Mesothelial cell of epicardium (in vitro differentiated cells): Measurements from ENCODE around the gene PLAGL2. TPM values are rescaled to one million over a fixed set of nuclear protein-coding genes. Genes with fewer than 3 reads are reported as not detected.

Experiments used
- DNase-seq, 2 experiments: peaks; one replicate each; pipeline ENCODE4 v3.0.0; 2021; ENCODE audit warnings: low spot score in 2 of 2; ENCODE audit not compliant: unreplicated experiment in 2 of 2
- H3K27ac Mint-ChIP-seq: 2 replicates; pipeline ENCODE4 v1.8.0; 2021; ENCODE audit warnings: mixed read lengths
- H3K27me3 Mint-ChIP-seq: 2 replicates; pipeline ENCODE4 v1.8.0; 2021; ENCODE audit warnings: low read depth, mixed read lengths
- H3K36me3 Mint-ChIP-seq: 2 replicates; pipeline ENCODE4 v1.8.0; 2021; ENCODE audit warnings: mixed read lengths
- H3K4me1 Mint-ChIP-seq: 2 replicates; pipeline ENCODE4 v1.8.0; 2021; ENCODE audit warnings: mixed read lengths
- H3K4me3 Mint-ChIP-seq: 2 replicates; pipeline ENCODE4 v1.8.0; 2021; ENCODE audit warnings: mild to moderate bottlenecking, moderate library complexity, mixed read lengths
- H3K9me3 Mint-ChIP-seq: 2 replicates; pipeline ENCODE4 v1.8.0; 2021; ENCODE audit warnings: mixed read lengths
- CTCF ChIP-seq: fragments of 200-600 bp; sonication (generic); IDR thresholded peaks from one replicate; pipeline ENCODE4 v1.5.0; 2021; ENCODE audit warnings: antibody characterized with exemption; ENCODE audit not compliant: unreplicated experiment
- total RNA-seq: library from RNA; stranded (reverse); gene quantifications from 3 replicates; pipeline ENCODE4 v1.2.1, GENCODE V29; 2021

PLAGL2 gene
- total RNA-seq, 1 donor from 2014 or later: 37.8 TPM

- H3K9me3 Mint-ChIP-seq: no peaks in the 10 kb centered on the region
- TF ChIP-seq CTCF: no peak
- H3K36me3 Mint-ChIP-seq: peaks cover 27% of the 10 kb centered on the region
- H3K27ac Mint-ChIP-seq: no peak overlapping the region
- H3K4me3 Mint-ChIP-seq: no peak overlapping the region
- H3K27me3 Mint-ChIP-seq: no peaks in the 10 kb centered on the region
- DNase-seq: no peak
- H3K4me1 Mint-ChIP-seq: peaks cover 12% of the 10 kb centered on the region
These were observed 29.9 kb upstream of the PLAGL2 start for GRCh38 chr20:32237419-32237818.

- peaks cover 30% of the 10 kb centered on the region for H3K36me3 Mint-ChIP-seq
- no peak overlapping the region for H3K27ac Mint-ChIP-seq
- TF ChIP-seq CTCF: no peak
- no peaks in the 10 kb centered on the region for H3K27me3 Mint-ChIP-seq
- DNase-seq: no peak
- H3K4me1 Mint-ChIP-seq: peaks cover 15% of the 10 kb centered on the region
- H3K9me3 Mint-ChIP-seq: no peaks in the 10 kb centered on the region
- no peak overlapping the region for H3K4me3 Mint-ChIP-seq
These were observed 29.3 kb upstream of the PLAGL2 start for GRCh38 chr20:32236819-32237218.

- no peaks in the 10 kb centered on the region for H3K9me3 Mint-ChIP-seq
- no peak for DNase-seq
- peak overlapping the region; percentile 76 for H3K27ac Mint-ChIP-seq
- no peaks in the 10 kb centered on the region for H3K27me3 Mint-ChIP-seq
- TF ChIP-seq CTCF: no peak
- H3K36me3 Mint-ChIP-seq: peaks cover 38% of the 10 kb centered on the region
- peaks cover 16% of the 10 kb centered on the region for H3K4me1 Mint-ChIP-seq
- no peak overlapping the region for H3K4me3 Mint-ChIP-seq
These were observed 28.5 kb upstream of the PLAGL2 start for GRCh38 chr20:32236048-32236533.

- Mint-ChIP-seq H3K27me3 (no peaks in the 10 kb centered on the region), H3K36me3 (peaks cover 43% of the 10 kb centered on the region), H3K4me3 (no peak overlapping the region), H3K4me1 (peaks cover 15% of the 10 kb centered on the region), H3K9me3 (no peaks in the 10 kb centered on the region), H3K27ac (peak overlapping the region; percentile 65)
- no peak for DNase-seq
- no peak for TF ChIP-seq CTCF
These were observed 27.9 kb upstream of the PLAGL2 start for GRCh38 chr20:32235331-32236047.

- Mint-ChIP-seq H3K27me3 (no peaks in the 10 kb centered on the region), H3K4me1 (peaks cover 8% of the 10 kb centered on the region), H3K36me3 (peaks cover 46% of the 10 kb centered on the region), H3K4me3 (no peak overlapping the region), H3K9me3 (no peaks in the 10 kb centered on the region), H3K27ac (no peak overlapping the region)
- DNase-seq: no peak
- TF ChIP-seq CTCF: no peak
These were observed 26.7 kb upstream of the PLAGL2 start for GRCh38 chr20:32234135-32234808.
